ENCODE results near the gene PRR11. TPM values are rescaled to one million over a fixed set of nuclear protein-coding genes. Genes with fewer than 3 reads are reported as not detected.
"Not testable (repeated sequence)": the region's sequence is repeated elsewhere in the genome, so short reads cannot be mapped to it uniquely, and the experiment has no call there.

Gene PRR11
- total RNA-seq, 6 experiments from 2014 or later: 30.8 to 78.9 (median 72.7) TPM

- no peaks in the 10 kb centered on the region for H3K27me3 Mint-ChIP-seq (ENCODE audit: insufficient read depth)
- no peaks in the 10 kb centered on the region for H3K9me3 Mint-ChIP-seq
- peaks cover 11% of the 10 kb centered on the region; the same call in 1 of the 2 replicates for H3K36me3 Mint-ChIP-seq (ENCODE audit: low read depth)
- no peak for DNase-seq
- TF ChIP-seq CTCF (IDR thresholded peaks at IDR 0.05): no peak
- H3K4me1 Mint-ChIP-seq (ENCODE audit: low read depth): no peaks in the 10 kb centered on the region
- H3K27ac Mint-ChIP-seq: no peak overlapping the region
- no peak overlapping the region for H3K4me3 Mint-ChIP-seq
Observed at GRCh38 chr17:59124665-59125064, 30.9 kb upstream of the PRR11 start.

GRCh38 chr17:59126809-59127417, 28.6 kb upstream of the PRR11 start:
- DNase-seq: no peak
- H3K9me3 Mint-ChIP-seq: no peaks in the 10 kb centered on the region
- H3K4me3 Mint-ChIP-seq: no peak overlapping the region
- H3K36me3 Mint-ChIP-seq (ENCODE audit: low read depth): peaks cover 11% of the 10 kb centered on the region; the same call in 1 of the 2 replicates
- TF ChIP-seq CTCF (IDR thresholded peaks at IDR 0.05): no peak
- H3K27ac Mint-ChIP-seq: no peak overlapping the region
- no peaks in the 10 kb centered on the region for H3K4me1 Mint-ChIP-seq (ENCODE audit: low read depth)
- no peaks in the 10 kb centered on the region for H3K27me3 Mint-ChIP-seq (ENCODE audit: insufficient read depth)

GRCh38 chr17:59129814-59130213, 25.7 kb upstream of the PRR11 start:
- no peak for TF ChIP-seq CTCF (IDR thresholded peaks at IDR 0.05)
- H3K36me3 Mint-ChIP-seq (ENCODE audit: low read depth): no peaks in the 10 kb centered on the region
- DNase-seq: no peak
- peaks cover 8% of the 10 kb centered on the region for H3K4me1 Mint-ChIP-seq (ENCODE audit: low read depth)
- H3K27ac Mint-ChIP-seq: no peak overlapping the region
- H3K9me3 Mint-ChIP-seq: no peaks in the 10 kb centered on the region
- H3K27me3 Mint-ChIP-seq (ENCODE audit: insufficient read depth): no peaks in the 10 kb centered on the region
- no peak overlapping the region for H3K4me3 Mint-ChIP-seq

- no peak overlapping the region for H3K4me3 Mint-ChIP-seq
- no peak for DNase-seq
- H3K27me3 Mint-ChIP-seq (ENCODE audit: insufficient read depth): no peaks in the 10 kb centered on the region
- no peaks in the 10 kb centered on the region for H3K36me3 Mint-ChIP-seq (ENCODE audit: low read depth)
- no peak for TF ChIP-seq CTCF (IDR thresholded peaks at IDR 0.05)
- H3K9me3 Mint-ChIP-seq: no peaks in the 10 kb centered on the region
- H3K4me1 Mint-ChIP-seq (ENCODE audit: low read depth): peaks cover 8% of the 10 kb centered on the region
- H3K27ac Mint-ChIP-seq: no peak overlapping the region
Observed at GRCh38 chr17:59131131-59131530, 24.4 kb upstream of the PRR11 start.

- H3K4me3 Mint-ChIP-seq; DNase-seq; H3K27me3 Mint-ChIP-seq (ENCODE audit: insufficient read depth); H3K36me3 Mint-ChIP-seq (ENCODE audit: low read depth); H3K4me1 Mint-ChIP-seq (ENCODE audit: low read depth); H3K9me3 Mint-ChIP-seq; H3K27ac Mint-ChIP-seq: not testable (repeated sequence)
Observed at GRCh38 chr17:59138339-59138738, 17.2 kb upstream of the PRR11 start.

GRCh38 chr17:59139939-59140338, 15.6 kb upstream of the PRR11 start:
- Mint-ChIP-seq H3K4me1 (ENCODE audit: low read depth) (no peaks in the 10 kb centered on the region), H3K4me3 (no peak overlapping the region), H3K36me3 (ENCODE audit: low read depth) (peaks cover 7% of the 10 kb centered on the region; the same call in 1 of the 2 replicates), H3K9me3 (no peaks in the 10 kb centered on the region), H3K27me3 (ENCODE audit: insufficient read depth) (no peaks in the 10 kb centered on the region), H3K27ac (no peak overlapping the region)
- DNase-seq: no peak
- TF ChIP-seq CTCF (IDR thresholded peaks at IDR 0.05): no peak
